Dendritic cell treated with granulocyte-macrophage colony-stimulating factor and Interleukin-4, amounts not matched to agents 40 ng/mL and 50 ng/mL, for 4 days (primary cell): ENCODE results near the gene EHBP1L1.

Experiments used
- H3K27ac Mint-ChIP-seq: one replicate; pipeline ENCODE4 v1.8.0; 2022; ENCODE audit warnings: mild to moderate bottlenecking, mixed read lengths
- H3K27me3 Mint-ChIP-seq: one replicate; pipeline ENCODE4 v1.8.0; 2022; ENCODE audit warnings: mild to moderate bottlenecking, mixed read lengths
- H3K36me3 Mint-ChIP-seq: one replicate; pipeline ENCODE4 v1.8.0; 2022; ENCODE audit warnings: low read depth, mixed read lengths
- H3K4me1 Mint-ChIP-seq: one replicate; pipeline ENCODE4 v1.8.0; 2022; ENCODE audit warnings: low read depth, mixed read lengths
- H3K4me3 Mint-ChIP-seq: one replicate; pipeline ENCODE4 v1.8.0; 2022; ENCODE audit warnings: mild to moderate bottlenecking, moderate library complexity, mixed read lengths
- H3K9me3 Mint-ChIP-seq: one replicate; pipeline ENCODE4 v1.8.0; 2022; ENCODE audit warnings: mixed read lengths
- intact Hi-C: fragments of 100-400 bp; cut with micrococcal nuclease; formaldehyde crosslinking; loops from one replicate; pipeline ENCODE4 v1.15.0; 2022

EHBP1L1 gene

DNA sequence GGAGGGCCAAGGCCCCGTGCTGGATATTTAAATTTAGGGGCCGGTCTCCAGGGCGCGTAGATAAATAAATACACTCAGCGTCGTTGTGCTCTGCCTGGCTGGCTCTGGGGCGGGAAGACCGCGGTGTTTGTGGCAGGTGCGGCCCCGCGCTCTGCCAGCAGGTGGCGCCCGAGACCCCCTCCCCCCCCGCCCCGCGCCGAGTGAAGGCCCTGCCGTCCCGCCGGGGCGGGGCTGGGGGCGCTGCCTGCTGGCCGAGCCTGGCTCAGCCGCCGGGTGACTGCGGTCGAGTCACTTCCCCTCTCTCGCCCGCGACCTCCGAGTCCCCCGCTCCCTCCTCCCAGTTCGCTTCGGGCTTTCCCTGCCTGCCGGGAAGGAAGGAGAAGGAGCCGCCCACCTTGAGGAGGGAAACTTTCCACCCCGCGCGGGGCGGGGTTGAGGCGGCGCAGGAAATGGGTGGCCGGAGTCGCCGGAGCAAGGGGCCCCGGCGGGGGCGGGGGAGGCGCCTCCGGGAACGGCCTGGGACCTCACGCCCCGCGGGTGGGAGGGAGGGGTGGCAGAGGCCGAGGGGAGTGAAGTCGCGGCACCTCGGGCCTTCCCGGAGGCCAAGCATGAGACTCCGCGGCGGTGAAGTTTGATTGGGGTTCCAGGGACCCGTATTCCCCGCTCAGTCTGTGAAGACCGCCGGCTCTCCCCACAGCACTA, 1.6 kb upstream of the EHBP1L1 start:
- Mint-ChIP-seq H3K4me1 (peaks cover 67% of the 10 kb centered on the region), H3K36me3 (peaks cover 86% of the 10 kb centered on the region), H3K27ac (peak overlapping the region; percentile 90), H3K27me3 (no peaks in the 10 kb centered on the region), H3K9me3 (no peaks in the 10 kb centered on the region), H3K4me3 (peak overlapping the region; percentile 86)
- intact Hi-C loops = loop anchor here (1.0 kb wide), 2 partner anchors 14 to 41 kb away; partner anchors contain the start of gene PCNX3

DNA sequence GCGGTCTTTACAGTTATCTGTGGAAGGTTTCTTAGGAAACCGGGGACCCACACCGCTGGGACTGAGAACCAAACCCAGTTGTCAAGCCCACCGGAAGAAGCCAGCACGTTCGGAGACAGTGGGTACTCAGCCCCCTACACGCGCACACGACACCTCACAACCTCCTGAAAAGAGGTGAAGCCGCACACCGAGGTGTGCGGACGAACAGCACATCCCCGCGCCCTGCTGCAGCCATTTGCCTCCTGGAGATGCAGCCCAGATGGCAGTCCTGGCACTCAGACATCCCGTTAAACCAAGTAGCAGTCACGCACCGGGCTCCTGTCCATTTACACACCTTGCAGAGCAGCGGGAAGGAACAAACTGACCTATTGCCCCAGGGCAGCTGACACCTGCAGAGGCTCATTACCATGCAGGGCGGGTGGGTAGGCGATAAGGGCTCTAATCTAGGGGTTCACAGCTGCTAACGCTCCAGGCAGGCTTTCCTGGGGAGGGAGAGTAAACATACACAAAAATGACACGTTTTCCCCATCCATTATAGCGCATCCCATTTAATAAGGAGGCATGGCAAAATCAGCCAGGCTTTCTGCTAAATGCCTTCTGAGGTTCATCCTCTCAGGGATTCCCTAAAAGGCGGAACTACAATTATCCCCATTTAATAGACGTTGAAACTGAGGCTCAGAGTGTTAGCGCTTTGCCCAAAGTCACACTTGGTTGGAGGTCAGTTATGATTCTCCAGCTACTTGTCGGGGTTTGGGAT, 864 bp upstream of the EHBP1L1 start:
- H3K4me1 Mint-ChIP-seq = peaks cover 68% of the 10 kb centered on the region
- H3K36me3 Mint-ChIP-seq = peaks cover 86% of the 10 kb centered on the region
- peak overlapping the region; percentile 86 for H3K4me3 Mint-ChIP-seq
- intact Hi-C loops = loop anchor here (1.0 kb wide), 2 partner anchors 13 to 40 kb away; partner anchors contain the start of gene PCNX3
- no peaks in the 10 kb centered on the region for H3K27me3 Mint-ChIP-seq
- no peaks in the 10 kb centered on the region for H3K9me3 Mint-ChIP-seq
- H3K27ac Mint-ChIP-seq = peak overlapping the region; percentile 90

GRCh38 chr11:65576232-65576866, 496 bp downstream of the EHBP1L1 start:
- no peaks in the 10 kb centered on the region for H3K27me3 Mint-ChIP-seq
- peak overlapping the region; percentile 92 for H3K4me3 Mint-ChIP-seq
- H3K4me1 Mint-ChIP-seq = peaks cover 69% of the 10 kb centered on the region
- no peaks in the 10 kb centered on the region for H3K9me3 Mint-ChIP-seq
- intact Hi-C loops = no loop called here
- H3K36me3 Mint-ChIP-seq = peaks cover 87% of the 10 kb centered on the region
- H3K27ac Mint-ChIP-seq = peak overlapping the region; percentile 90

DNA sequence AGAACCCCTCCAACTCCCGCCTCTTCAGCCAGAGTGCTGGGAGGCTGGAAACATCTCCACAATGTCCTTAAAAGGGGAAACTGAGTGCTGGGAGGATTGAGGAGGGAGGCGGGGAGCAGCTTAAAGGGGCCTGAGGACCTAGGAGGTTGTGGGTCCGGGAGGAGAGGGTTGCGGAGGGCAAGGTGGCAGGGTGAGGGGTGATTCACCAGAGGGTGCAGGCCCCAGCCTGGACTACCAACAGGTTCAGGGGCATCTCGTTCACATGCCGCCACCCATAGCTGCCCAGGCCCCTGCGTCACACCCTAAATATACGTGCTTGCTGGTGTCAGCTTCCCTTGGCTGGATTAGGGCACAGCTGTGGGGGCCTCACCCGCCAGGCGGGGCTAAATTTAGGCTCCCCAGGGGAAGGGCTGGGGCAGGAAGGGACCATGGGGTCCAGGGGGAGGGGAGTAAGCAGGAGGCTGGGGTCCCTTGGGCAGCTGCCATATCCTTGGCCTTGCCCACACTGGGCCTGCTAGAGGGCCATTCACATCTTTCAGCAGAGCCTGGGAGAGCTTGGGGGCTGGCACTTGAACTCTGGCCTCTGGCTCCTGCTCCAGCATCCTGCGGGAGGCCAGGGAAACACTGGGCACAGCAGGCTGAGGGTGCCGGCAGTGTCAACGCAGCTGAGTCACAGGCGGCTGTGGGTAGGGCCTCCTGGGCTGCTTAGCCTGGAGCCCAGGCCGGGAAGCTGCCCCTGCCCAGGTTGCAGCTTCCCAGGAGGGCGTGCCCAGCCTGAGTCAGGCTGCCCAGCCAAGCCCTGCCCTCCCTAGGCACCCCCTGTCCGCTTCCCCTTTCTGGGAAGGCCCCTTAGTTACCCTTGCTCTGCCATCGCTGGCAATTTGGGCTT, 1.3 kb downstream of the EHBP1L1 start:
- peaks cover 69% of the 10 kb centered on the region for H3K4me1 Mint-ChIP-seq
- H3K4me3 Mint-ChIP-seq = peak overlapping the region; percentile 92
- peaks cover 87% of the 10 kb centered on the region for H3K36me3 Mint-ChIP-seq
- no peaks in the 10 kb centered on the region for H3K27me3 Mint-ChIP-seq
- H3K27ac Mint-ChIP-seq = peak overlapping the region; percentile 90
- H3K9me3 Mint-ChIP-seq = no peaks in the 10 kb centered on the region
- intact Hi-C loops = loop anchor here (1.0 kb wide), 1 partner anchor 10 kb away; no protein-coding TSS in a partner anchor

GRCh38 chr11:65577756-65578109, 1.9 kb downstream of the EHBP1L1 start:
- H3K27me3 Mint-ChIP-seq = no peaks in the 10 kb centered on the region
- peak overlapping the region; percentile 92 for H3K4me3 Mint-ChIP-seq
- peaks cover 73% of the 10 kb centered on the region for H3K4me1 Mint-ChIP-seq
- H3K36me3 Mint-ChIP-seq = peaks cover 91% of the 10 kb centered on the region
- H3K9me3 Mint-ChIP-seq = no peaks in the 10 kb centered on the region
- peak overlapping the region; percentile 90 for H3K27ac Mint-ChIP-seq
- intact Hi-C loops = loop anchor here (1.0 kb wide), 1 partner anchor 10 kb away; no protein-coding TSS in a partner anchor

- peaks cover 94% of the 10 kb centered on the region for H3K36me3 Mint-ChIP-seq
- no peaks in the 10 kb centered on the region for H3K9me3 Mint-ChIP-seq
- no peaks in the 10 kb centered on the region for H3K27me3 Mint-ChIP-seq
- H3K4me3 Mint-ChIP-seq = peak overlapping the region; percentile 92
- peak overlapping the region; percentile 90 for H3K27ac Mint-ChIP-seq
- intact Hi-C loops = no loop called here
- H3K4me1 Mint-ChIP-seq = peaks cover 76% of the 10 kb centered on the region
These were observed 2.3 kb downstream of the EHBP1L1 start for GRCh38 chr11:65578134-65578533.

DNA sequence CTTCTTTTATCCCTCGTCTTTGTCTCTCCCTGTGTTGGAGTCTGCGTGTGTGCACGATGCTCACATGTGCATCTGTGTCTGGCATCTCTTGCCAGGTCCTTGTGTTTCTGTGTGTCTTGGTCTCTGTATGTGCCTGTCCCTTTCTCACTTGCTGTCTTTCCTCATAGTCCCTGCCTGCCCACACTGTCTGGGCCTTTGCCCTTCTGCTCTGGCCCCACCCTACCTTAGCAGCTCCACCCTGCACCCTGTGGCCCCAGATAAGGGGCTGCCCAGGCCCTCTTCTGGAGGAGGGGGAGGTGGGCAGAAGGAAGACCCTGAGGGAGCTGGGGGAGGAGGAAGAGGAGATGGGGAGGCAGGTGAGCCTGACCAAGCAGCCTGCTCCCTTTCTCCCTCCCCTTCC, 2.8 kb downstream of the EHBP1L1 start:
- Mint-ChIP-seq H3K4me1 (peaks cover 76% of the 10 kb centered on the region), H3K27me3 (no peaks in the 10 kb centered on the region), H3K36me3 (peaks cover 94% of the 10 kb centered on the region), H3K9me3 (no peaks in the 10 kb centered on the region), H3K4me3 (peak overlapping the region; percentile 92), H3K27ac (peak overlapping the region; percentile 90)
- intact Hi-C loops = no loop called here

DNA sequence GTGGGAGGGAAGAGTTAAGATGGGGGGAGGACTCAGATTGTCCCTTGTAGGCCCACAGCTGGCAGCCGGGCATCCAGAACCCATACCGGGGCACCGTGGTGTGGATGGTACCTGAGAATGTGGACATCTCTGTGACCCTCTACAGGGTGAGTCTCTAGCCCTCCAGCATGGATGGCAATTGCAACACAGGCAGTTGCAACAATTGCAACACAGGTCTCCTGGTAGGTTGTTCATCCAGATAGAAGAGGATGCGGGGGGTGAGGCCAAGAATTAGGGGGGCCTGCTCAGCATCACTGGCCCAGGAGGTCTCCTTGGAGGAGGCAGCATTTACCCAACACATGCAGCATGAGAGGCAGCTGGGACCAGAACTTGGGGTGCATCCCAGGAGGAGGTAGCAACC, 3.4 kb downstream of the EHBP1L1 start:
- H3K36me3 Mint-ChIP-seq = peaks cover 94% of the 10 kb centered on the region
- peak overlapping the region; percentile 90 for H3K27ac Mint-ChIP-seq
- intact Hi-C loops = no loop called here
- H3K9me3 Mint-ChIP-seq = no peaks in the 10 kb centered on the region
- H3K27me3 Mint-ChIP-seq = no peaks in the 10 kb centered on the region
- H3K4me3 Mint-ChIP-seq = peak overlapping the region; percentile 21
- H3K4me1 Mint-ChIP-seq = peaks cover 77% of the 10 kb centered on the region

GRCh38 chr11:65580031-65580692, 4.3 kb downstream of the EHBP1L1 start:
- H3K4me1 Mint-ChIP-seq = peaks cover 76% of the 10 kb centered on the region
- peaks cover 95% of the 10 kb centered on the region for H3K36me3 Mint-ChIP-seq
- H3K9me3 Mint-ChIP-seq = no peaks in the 10 kb centered on the region
- no peak overlapping the region for H3K4me3 Mint-ChIP-seq
- intact Hi-C loops = no loop called here
- peak overlapping the region; percentile 72 for H3K27ac Mint-ChIP-seq
- no peaks in the 10 kb centered on the region for H3K27me3 Mint-ChIP-seq

DNA sequence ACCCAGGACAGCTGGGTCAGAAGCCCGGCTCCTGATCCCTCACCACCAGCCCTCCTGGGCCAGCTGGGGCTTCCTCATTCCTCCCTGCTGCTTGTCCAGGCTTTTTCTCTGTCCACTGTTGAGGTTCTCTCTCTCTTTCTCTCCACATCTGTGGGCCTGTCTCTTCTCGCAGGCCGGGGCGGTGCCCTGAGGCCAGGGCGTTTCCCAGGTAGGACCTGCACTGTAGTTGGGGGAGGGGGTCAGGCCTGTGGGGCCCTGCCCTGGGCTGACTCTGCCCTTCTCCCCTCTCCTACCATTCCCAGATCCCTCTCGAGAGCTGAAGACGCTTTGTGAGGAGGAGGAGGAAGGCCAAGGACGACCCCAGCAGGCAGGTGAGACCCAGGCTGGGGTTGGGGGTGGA, 4.9 kb downstream of the EHBP1L1 start:
- Mint-ChIP-seq H3K4me1 (peaks cover 77% of the 10 kb centered on the region), H3K36me3 (peaks cover 96% of the 10 kb centered on the region), H3K27ac (peak overlapping the region; percentile 72), H3K27me3 (no peaks in the 10 kb centered on the region), H3K9me3 (no peaks in the 10 kb centered on the region), H3K4me3 (no peak overlapping the region)
- intact Hi-C loops = no loop called here

GRCh38 chr11:65581928-65582327, 6.1 kb downstream of the EHBP1L1 start:
- Mint-ChIP-seq H3K27me3 (no peaks in the 10 kb centered on the region), H3K9me3 (no peaks in the 10 kb centered on the region), H3K4me1 (peaks cover 89% of the 10 kb centered on the region), H3K27ac (peak overlapping the region; percentile 72), H3K4me3 (no peak overlapping the region), H3K36me3 (peaks cover 99% of the 10 kb centered on the region)
- intact Hi-C loops = no loop called here

DNA sequence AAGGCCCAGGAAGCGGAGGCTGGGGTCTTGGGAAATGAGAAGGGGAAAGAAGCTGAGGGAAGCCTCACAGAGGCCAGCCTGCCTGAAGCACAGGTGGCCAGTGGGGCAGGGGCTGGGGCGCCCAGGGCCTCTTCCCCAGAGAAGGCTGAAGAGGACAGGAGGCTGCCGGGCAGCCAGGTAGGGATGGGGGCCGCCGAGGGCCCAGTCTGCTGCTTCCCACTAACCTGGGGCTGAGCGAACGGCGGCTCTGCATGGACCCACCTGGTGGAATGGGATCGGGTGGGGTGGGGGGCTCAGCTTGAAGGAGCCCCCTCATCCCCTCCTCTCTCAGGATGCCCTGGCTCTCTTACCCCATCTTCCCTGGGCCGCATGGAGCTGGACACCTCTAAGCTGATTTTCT, 7.7 kb downstream of the EHBP1L1 start:
- Mint-ChIP-seq H3K9me3 (no peaks in the 10 kb centered on the region), H3K36me3 (peaks cover 95% of the 10 kb centered on the region), H3K27ac (peak overlapping the region; percentile 72), H3K27me3 (no peaks in the 10 kb centered on the region), H3K4me1 (peaks cover 95% of the 10 kb centered on the region), H3K4me3 (no peak overlapping the region)
- intact Hi-C loops = no loop called here

- Mint-ChIP-seq H3K9me3 (no peaks in the 10 kb centered on the region), H3K27me3 (no peaks in the 10 kb centered on the region), H3K4me1 (peaks cover 95% of the 10 kb centered on the region), H3K36me3 (peaks cover 95% of the 10 kb centered on the region), H3K27ac (peak overlapping the region; percentile 72), H3K4me3 (no peak overlapping the region)
- intact Hi-C loops = no loop called here
These were observed 8.3 kb downstream of the EHBP1L1 start for GRCh38 chr11:65584106-65584505.
